Activated T-helper 17 cell treated with anti-CD3 and anti-CD28 coated beads, Interleukin-2, amount 50 U/mL, for 72 hours (primary cell): ENCODE results near the gene PSMD7. TPM values are rescaled to one million over a fixed set of nuclear protein-coding genes. Genes with fewer than 3 reads are reported as not detected.

Experiments
- ATAC-seq: fragments of 150-1000 bp; cut with Tn5 transposase; replicated peaks from 2 replicates; pipeline ENCODE4 v1.10.0; 2021; ENCODE audit warnings: mild to moderate bottlenecking, moderate library complexity
- H3K27ac Mint-ChIP-seq: one replicate; pipeline ENCODE4 v1.8.0; 2022; ENCODE audit warnings: mixed read lengths
- H3K27me3 Mint-ChIP-seq: one replicate; pipeline ENCODE4 v1.8.0; 2022; ENCODE audit warnings: mixed read lengths
- H3K36me3 Mint-ChIP-seq: one replicate; pipeline ENCODE4 v1.8.0; 2022; ENCODE audit warnings: low read depth, mild to moderate bottlenecking, mixed read lengths
- H3K4me1 Mint-ChIP-seq: one replicate; pipeline ENCODE4 v1.8.0; 2022; ENCODE audit warnings: mixed read lengths
- H3K4me3 Mint-ChIP-seq: one replicate; pipeline ENCODE4 v1.8.0; 2022; ENCODE audit warnings: mild to moderate bottlenecking, mixed read lengths
- H3K9me3 Mint-ChIP-seq: one replicate; pipeline ENCODE4 v1.8.0; 2022; ENCODE audit warnings: mixed read lengths
- total RNA-seq, 2 donors: library from RNA; stranded (reverse); gene quantifications; one replicate each; pipeline ENCODE4 v1.2.3, GENCODE V29; 2022

The PSMD7 gene
- total RNA-seq, 2 donors from 2014 or later = 72.7 to 120 TPM

DNA sequence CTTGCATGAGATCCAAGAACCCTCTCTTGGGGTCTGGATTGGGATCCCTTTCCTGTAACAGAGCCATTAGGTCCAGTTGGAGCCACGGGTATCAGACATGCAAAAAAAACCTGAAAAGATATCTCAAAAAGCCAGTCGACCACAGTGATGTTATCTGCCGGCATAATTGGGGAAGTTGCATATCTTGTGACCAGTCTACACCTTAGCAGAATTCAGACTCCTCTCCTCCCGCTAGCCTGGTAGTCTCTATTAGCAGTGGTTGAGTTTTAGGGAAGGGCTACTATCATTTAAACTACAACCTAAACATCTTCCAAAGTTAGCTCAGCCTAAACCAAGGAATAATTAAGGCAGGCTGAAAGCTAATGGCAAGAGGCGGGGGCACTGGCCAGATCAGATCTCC lies 16.2 kb upstream of the PSMD7 start:
- H3K9me3 Mint-ChIP-seq = peaks cover 7% of the 10 kb centered on the region
- no peak for ATAC-seq
- H3K4me3 Mint-ChIP-seq = no peak overlapping the region
- H3K27ac Mint-ChIP-seq = no peak overlapping the region
- peaks cover 14% of the 10 kb centered on the region for H3K27me3 Mint-ChIP-seq
- peaks cover 7% of the 10 kb centered on the region for H3K36me3 Mint-ChIP-seq
- no peaks in the 10 kb centered on the region for H3K4me1 Mint-ChIP-seq

- H3K27ac Mint-ChIP-seq = no peak overlapping the region
- no peak overlapping the region for H3K4me3 Mint-ChIP-seq
- ATAC-seq = no peak
- H3K9me3 Mint-ChIP-seq = peaks cover 7% of the 10 kb centered on the region
- peaks cover 7% of the 10 kb centered on the region for H3K36me3 Mint-ChIP-seq
- H3K4me1 Mint-ChIP-seq = no peaks in the 10 kb centered on the region
- peaks cover 12% of the 10 kb centered on the region for H3K27me3 Mint-ChIP-seq
Measured at GRCh38 chr16:74281300-74281699, 15.3 kb upstream of the PSMD7 start.

DNA sequence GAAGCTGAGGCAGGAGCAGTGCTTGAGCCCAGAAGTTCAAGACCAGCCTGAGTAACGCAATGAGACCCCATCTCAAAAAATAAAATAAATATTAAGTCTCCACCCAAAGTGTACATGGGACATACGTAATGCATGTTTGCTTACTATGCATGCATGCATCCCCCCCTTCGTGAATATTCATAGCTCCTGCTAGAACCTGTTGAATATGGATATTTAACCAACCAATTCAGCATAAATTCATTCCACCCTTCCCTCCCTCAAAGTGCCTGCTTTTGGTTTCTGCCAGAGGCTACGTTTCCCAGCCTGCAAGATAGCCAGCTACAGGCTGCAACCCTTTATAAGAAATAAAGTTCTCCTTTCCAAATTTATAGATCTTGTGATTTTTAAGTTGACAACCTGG lies 12.9 kb upstream of the PSMD7 start:
- H3K27me3 Mint-ChIP-seq = peaks cover 4% of the 10 kb centered on the region
- H3K27ac Mint-ChIP-seq = no peak overlapping the region
- no peak for ATAC-seq
- peaks cover 7% of the 10 kb centered on the region for H3K9me3 Mint-ChIP-seq
- no peak overlapping the region for H3K4me3 Mint-ChIP-seq
- H3K36me3 Mint-ChIP-seq = peaks cover 7% of the 10 kb centered on the region
- H3K4me1 Mint-ChIP-seq = no peaks in the 10 kb centered on the region

- Mint-ChIP-seq H3K9me3 (no peaks in the 10 kb centered on the region), H3K27me3 (no peaks in the 10 kb centered on the region), H3K36me3 (no peaks in the 10 kb centered on the region), H3K27ac (no peak overlapping the region), H3K4me1 (no peaks in the 10 kb centered on the region), H3K4me3 (no peak overlapping the region)
- no peak for ATAC-seq
Measured at GRCh38 chr16:74288065-74288464, 8.5 kb upstream of the PSMD7 start.

DNA sequence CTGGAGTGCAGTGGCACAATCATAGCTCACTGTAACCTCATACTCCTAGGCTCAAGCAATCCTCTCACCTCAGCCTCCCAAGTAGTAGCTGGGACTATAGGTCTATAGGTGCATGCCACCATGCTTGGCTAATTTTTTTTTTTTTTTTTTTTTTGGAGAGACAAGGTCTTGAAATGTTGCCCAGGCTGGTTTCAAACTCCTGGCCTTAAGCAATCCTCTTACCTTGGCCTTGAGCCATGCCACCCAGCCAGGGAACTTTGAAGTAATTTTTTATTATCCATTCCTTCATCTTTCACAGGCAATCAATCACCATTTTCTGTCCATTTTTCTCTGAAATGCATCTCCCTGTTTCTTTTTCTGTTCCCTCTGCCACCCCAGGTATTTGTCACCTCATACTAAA lies 6.3 kb upstream of the PSMD7 start:
- H3K27ac Mint-ChIP-seq = no peak overlapping the region
- ATAC-seq = no peak
- H3K4me1 Mint-ChIP-seq = peaks cover 6% of the 10 kb centered on the region
- H3K27me3 Mint-ChIP-seq = no peaks in the 10 kb centered on the region
- H3K36me3 Mint-ChIP-seq = no peaks in the 10 kb centered on the region
- no peak overlapping the region for H3K4me3 Mint-ChIP-seq
- no peaks in the 10 kb centered on the region for H3K9me3 Mint-ChIP-seq

DNA sequence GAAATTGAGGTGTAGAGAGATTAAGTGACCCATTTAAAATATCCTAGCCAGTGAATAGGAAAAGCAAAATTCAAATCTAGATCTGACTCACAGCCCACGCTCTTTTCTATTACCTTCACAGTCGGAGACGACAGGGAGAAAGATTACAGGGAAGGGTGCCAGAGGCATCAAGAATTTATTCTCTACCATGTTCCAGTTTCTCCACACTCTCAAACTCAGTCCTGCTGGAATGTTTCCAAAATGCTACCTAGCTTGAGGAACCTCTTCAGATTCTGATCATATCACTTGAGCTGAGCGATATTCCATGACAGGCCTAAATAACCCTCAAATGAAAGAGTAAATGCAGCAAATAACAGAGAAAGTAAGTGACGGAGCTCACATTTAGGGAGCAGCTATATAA lies 5.4 kb upstream of the PSMD7 start:
- H3K27ac Mint-ChIP-seq = no peak overlapping the region
- peaks cover 10% of the 10 kb centered on the region for H3K4me1 Mint-ChIP-seq
- no peaks in the 10 kb centered on the region for H3K9me3 Mint-ChIP-seq
- ATAC-seq = no peak
- peaks cover 2% of the 10 kb centered on the region for H3K36me3 Mint-ChIP-seq
- no peaks in the 10 kb centered on the region for H3K27me3 Mint-ChIP-seq
- H3K4me3 Mint-ChIP-seq = no peak overlapping the region

- Mint-ChIP-seq H3K4me1 (peaks cover 11% of the 10 kb centered on the region), H3K27me3 (no peaks in the 10 kb centered on the region), H3K4me3 (no peak overlapping the region), H3K36me3 (peaks cover 7% of the 10 kb centered on the region), H3K27ac (no peak overlapping the region), H3K9me3 (no peaks in the 10 kb centered on the region)
- ATAC-seq = no peak
Measured at GRCh38 chr16:74291577-74292208, 4.9 kb upstream of the PSMD7 start.

DNA sequence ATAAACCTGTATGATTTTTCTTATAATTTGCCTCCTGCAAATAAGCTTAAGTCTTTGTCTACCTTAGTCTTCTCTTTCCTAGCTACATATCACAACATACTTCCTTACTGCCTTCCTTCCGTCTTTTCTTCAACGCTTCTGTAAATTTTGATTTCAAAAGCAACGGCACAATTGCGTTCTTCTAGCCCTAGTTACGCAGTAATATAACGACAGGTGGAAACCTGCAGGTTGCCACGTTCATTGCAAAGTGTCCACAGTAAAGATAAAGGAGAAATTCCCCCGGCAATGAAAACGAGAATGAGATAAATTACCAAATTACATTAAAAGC lies 546 bp upstream of the PSMD7 start:
- peak; percentile 4 for ATAC-seq
- no peaks in the 10 kb centered on the region for H3K9me3 Mint-ChIP-seq
- H3K4me1 Mint-ChIP-seq = peaks cover 12% of the 10 kb centered on the region
- H3K27ac Mint-ChIP-seq = peak overlapping the region; percentile 98
- peaks cover 51% of the 10 kb centered on the region for H3K36me3 Mint-ChIP-seq
- H3K27me3 Mint-ChIP-seq = no peaks in the 10 kb centered on the region
- peak overlapping the region; percentile 96 for H3K4me3 Mint-ChIP-seq

GRCh38 chr16:74297145-74297665 lies 591 bp downstream of the PSMD7 start:
- Mint-ChIP-seq H3K27ac (peak overlapping the region; percentile 98), H3K4me1 (peaks cover 15% of the 10 kb centered on the region), H3K9me3 (no peaks in the 10 kb centered on the region), H3K4me3 (peak overlapping the region; percentile 96), H3K36me3 (peaks cover 62% of the 10 kb centered on the region), H3K27me3 (no peaks in the 10 kb centered on the region)
- peak; percentile 54 for ATAC-seq

DNA sequence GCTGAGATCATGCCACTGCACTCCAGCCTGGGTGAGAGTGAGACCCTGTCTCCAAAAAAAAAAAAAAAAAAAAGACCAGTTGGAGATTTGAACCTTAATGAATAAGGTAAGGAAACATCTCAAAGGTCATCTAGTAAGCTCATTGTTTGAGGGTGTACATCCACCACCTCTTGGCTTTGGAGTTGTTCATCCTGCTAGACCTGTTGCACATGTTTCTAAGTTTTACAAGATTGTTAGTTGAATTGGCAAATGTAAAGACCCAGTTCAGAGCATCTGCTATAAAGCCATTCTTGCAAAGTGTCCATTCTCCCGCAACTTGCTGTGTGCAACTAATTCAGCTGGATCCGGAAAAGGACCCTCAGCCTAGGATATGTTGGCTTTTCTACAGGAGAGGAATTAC lies 1.5 kb downstream of the PSMD7 start:
- Mint-ChIP-seq H3K9me3 (no peaks in the 10 kb centered on the region), H3K4me3 (peak overlapping the region; percentile 96), H3K36me3 (peaks cover 71% of the 10 kb centered on the region), H3K27ac (peak overlapping the region; percentile 98), H3K4me1 (peaks cover 15% of the 10 kb centered on the region), H3K27me3 (no peaks in the 10 kb centered on the region)
- ATAC-seq = no peak

DNA sequence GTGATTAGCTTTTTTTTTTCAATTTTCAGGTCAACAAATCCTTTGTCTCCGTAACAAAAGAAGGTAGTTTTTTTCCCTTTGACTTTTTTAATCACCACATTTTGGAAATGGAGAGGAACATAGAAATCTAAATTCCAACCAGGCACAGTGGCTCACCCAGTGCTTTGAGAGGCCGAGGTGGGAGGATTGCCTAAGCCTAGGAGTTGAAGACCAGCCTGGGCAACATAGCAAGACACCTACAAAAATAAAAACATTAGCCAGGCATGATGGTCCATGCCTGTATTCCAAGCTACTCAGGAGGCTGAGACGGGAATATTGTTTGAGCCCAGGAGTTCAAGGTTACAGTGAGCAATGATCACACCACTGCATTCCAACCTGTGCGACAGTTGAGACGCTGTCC lies 5.7 kb downstream of the PSMD7 start:
- peaks cover 100% of the 10 kb centered on the region for H3K36me3 Mint-ChIP-seq

GRCh38 chr16:74304164-74304834 lies 7.7 kb downstream of the PSMD7 start:
- Mint-ChIP-seq H3K36me3 (peaks cover 86% of the 10 kb centered on the region), H3K27ac (no peak overlapping the region), H3K4me1 (peaks cover 4% of the 10 kb centered on the region), H3K9me3 (no peaks in the 10 kb centered on the region), H3K4me3 (no peak overlapping the region), H3K27me3 (no peaks in the 10 kb centered on the region)
- ATAC-seq = no peak

More for the DNA sequence above, 5.7 kb downstream of the PSMD7 start:
- Mint-ChIP-seq H3K9me3 (no peaks in the 10 kb centered on the region), H3K4me1 (peaks cover 4% of the 10 kb centered on the region), H3K27ac (no peak overlapping the region), H3K27me3 (no peaks in the 10 kb centered on the region), H3K4me3 (no peak overlapping the region)
- no peak for ATAC-seq

DNA sequence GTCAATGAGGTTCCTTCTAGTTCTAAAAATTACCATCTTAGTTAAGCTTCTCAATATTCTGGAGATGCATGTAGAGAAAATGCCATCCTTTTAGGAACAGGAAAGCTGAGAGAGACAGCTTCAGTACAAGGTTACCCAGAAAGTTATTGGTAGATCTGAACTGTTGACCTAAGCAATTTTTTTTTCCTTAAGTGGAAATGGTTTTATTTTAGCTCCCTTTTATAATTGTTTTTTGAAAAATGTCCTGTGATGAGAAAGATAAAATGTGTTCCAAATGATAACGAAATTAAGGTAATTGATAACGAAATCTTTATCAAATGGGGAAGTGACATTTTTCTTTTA lies 8.2 kb downstream of the PSMD7 start:
- H3K9me3 Mint-ChIP-seq = no peaks in the 10 kb centered on the region
- H3K4me3 Mint-ChIP-seq = no peak overlapping the region
- peaks cover 81% of the 10 kb centered on the region for H3K36me3 Mint-ChIP-seq
- ATAC-seq = no peak
- no peak overlapping the region for H3K27ac Mint-ChIP-seq
- H3K4me1 Mint-ChIP-seq = peaks cover 4% of the 10 kb centered on the region
- H3K27me3 Mint-ChIP-seq = no peaks in the 10 kb centered on the region

- Mint-ChIP-seq H3K27ac (no peak overlapping the region), H3K4me1 (peaks cover 4% of the 10 kb centered on the region), H3K9me3 (no peaks in the 10 kb centered on the region), H3K27me3 (no peaks in the 10 kb centered on the region), H3K36me3 (peaks cover 77% of the 10 kb centered on the region), H3K4me3 (no peak overlapping the region)
- ATAC-seq = no peak
Measured at GRCh38 chr16:74305281-74305680, 8.7 kb downstream of the PSMD7 start.

GRCh38 chr16:74305978-74306784 lies 9.6 kb downstream of the PSMD7 start:
- H3K27me3 Mint-ChIP-seq = no peaks in the 10 kb centered on the region
- no peaks in the 10 kb centered on the region for H3K9me3 Mint-ChIP-seq
- peaks cover 1% of the 10 kb centered on the region for H3K4me1 Mint-ChIP-seq
- H3K27ac Mint-ChIP-seq = no peak overlapping the region
- H3K4me3 Mint-ChIP-seq = no peak overlapping the region
- peaks cover 68% of the 10 kb centered on the region for H3K36me3 Mint-ChIP-seq
- ATAC-seq = peak; percentile 49
